Stomach (tissue), 9 donors: ENCODE data around the gene PTPN3. TPM values are rescaled to one million over a fixed set of nuclear protein-coding genes. Genes with fewer than 3 reads are reported as not detected.
"Not testable (repeated sequence)": the region's sequence is repeated elsewhere in the genome, so short reads cannot be mapped to it uniquely, and the experiment has no call there.

Experiments used
- DNase-seq, 2 donors: peaks; one replicate each; pipeline versions ENCODE4 v3.0.0 to v3.0.0-alpha.2; 2013 to 2019
- H3K27ac ChIP-seq, 5 donors: fragments of 200-600 bp in 4 of 5; sonication (generic) in 4 of 5; one replicate each; pipeline ENCODE4 v1.5.1; 2013 to 2019; ENCODE audit warnings: mild to moderate bottlenecking in 1 of 5, moderate library complexity in 1 of 5
- H3K27me3 ChIP-seq, 3 donors: fragments of 200-600 bp; sonication (generic); one replicate each; pipeline ENCODE4 v1.5.1; 2017 to 2019; ENCODE audit warnings: mixed run types in 1 of 3
- H3K36me3 ChIP-seq, 4 donors: fragments of 200-600 bp; sonication (generic); 1 replicate in 3 of 4; 2 replicates in 1 of 4; pipeline ENCODE4 v1.5.1; 2016 to 2019
- H3K4me1 ChIP-seq, 4 donors: fragments of 200-600 bp; sonication (generic); one replicate each; pipeline ENCODE4 v1.5.1; 2016 to 2019
- H3K4me3 ChIP-seq, 4 donors: fragments of 200-600 bp; sonication (generic) in 3 of 4; one replicate each; pipeline ENCODE4 v1.5.1; 2016 to 2019; ENCODE audit warnings: mild to moderate bottlenecking in 1 of 4
- H3K9me3 ChIP-seq, 4 donors: fragments of 200-600 bp; sonication (generic); one replicate each; pipeline ENCODE4 v1.5.1; 2016 to 2019
- CTCF ChIP-seq, 7 experiments: fragments of 450-650 bp in 4 of 7; fragments of 200-600 bp in 3 of 7; sonication (generic) in 3 of 7; IDR thresholded peaks; one replicate each; pipeline ENCODE4 v1.5.1; 2016 to 2019; ENCODE audit warnings: antibody characterized with exemption in 7 of 7, control low read depth in 2 of 7, mild to moderate bottlenecking in 1 of 7
- EP300 ChIP-seq: sonication (generic); formaldehyde crosslinking; IDR thresholded peaks from one replicate; pipeline ENCODE4 v1.6.1; 2017; ENCODE audit warnings: antibody characterized with exemption
- POLR2A ChIP-seq, 4 donors: fragments of 450-650 bp; IDR thresholded peaks; one replicate each; pipeline ENCODE4 v1.6.1; 2016; ENCODE audit warnings: antibody characterized with exemption in 4 of 4, control low read depth in 2 of 4, mild to moderate bottlenecking in 1 of 4, moderate library complexity in 1 of 4
- POLR2AphosphoS5 ChIP-seq, 3 donors: sonication (generic); formaldehyde crosslinking; IDR thresholded peaks; one replicate each; pipeline ENCODE4 v1.6.1; 2016; ENCODE audit warnings: antibody characterized with exemption in 3 of 3
- WGBS, 5 donors: extraction: QIAGEN DNeasy Blood & Tissue Kit in 3 of 5; methylation state at CpG; one replicate each; pipeline versions ENCODE4 v1.1.5 to v1.1.7; 2013 to 2018; 5-methylcytosine and 5-hydroxymethylcytosine counted together
- intact Hi-C: fragments of 100-400 bp; cut with DNase I; formaldehyde crosslinking; loops from one replicate; pipeline ENCODE4 v1.15.1; 2023; ENCODE audit warnings: low total_unique reads
- polyA plus RNA-seq, 3 donors: library from polyadenylated mRNA; stranded (reverse); fragments of 200-250 nt; gene quantifications; one replicate each; pipeline ENCODE4 v1.2.3, GENCODE V29; 2013
- total RNA-seq, 5 donors: library from RNA; depleted of rRNA; stranded (reverse); fragments of >200 nt; gene quantifications; one replicate each; pipeline versions ENCODE4 v1.1.0 to v1.2.3, GENCODE V29; 2014 to 2016
- donor health status: healthy with polysubstance abuse.
- donor health status: Bipolar disorder and iron deficiency.
- donor health status: healthy.

The PTPN3 gene
- total and polyA plus RNA-seq, 8 donors = 4.7 to 16.7 (median 13.1) TPM

GRCh38 chr9:109517901-109518377 lies 19.8 kb upstream of the PTPN3 start:
- DNase-seq = peak in 1 of 2 donors; percentile 66
- no peak for TF ChIP-seq POLR2AphosphoS5 (IDR thresholded peaks at IDR 0.05)
- no peak for TF ChIP-seq EP300
- no peak for TF ChIP-seq CTCF (IDR thresholded peaks at IDR 0.05)
- TF ChIP-seq POLR2A (IDR thresholded peaks at IDR 0.05) = no peak
- Histone ChIP-seq H3K4me3 (no peak overlapping the region), H3K27me3 (no peaks in the 10 kb centered on the region), H3K36me3 (no peaks in the 10 kb centered on the region), H3K4me1 (peaks cover 10 to 24% (median 14%) of the 10 kb centered on the region in 4 donors), H3K9me3 (no peaks in the 10 kb centered on the region), H3K27ac (peak overlapping the region in 3 of 5 donors; percentile 45 to 62 (median 56))
- intact Hi-C loops = no loop called here
- WGBS, 5 donors = 25 to 72% (median 63%) methylated on average over 1 of the region's 1 CpG

- WGBS, 5 donors = 94 to 97% (median 96%) methylated on average over 3 of the region's 3 CpGs
- Histone ChIP-seq H3K9me3 (no peaks in the 10 kb centered on the region), H3K27ac (no peak overlapping the region), H3K4me1 (peaks cover 7 to 26% (median 13%) of the 10 kb centered on the region in 4 donors), H3K27me3 (no peaks in the 10 kb centered on the region), H3K4me3 (no peak overlapping the region), H3K36me3 (no peaks in the 10 kb centered on the region)
- intact Hi-C loops = no loop called here
- DNase-seq = no peak
- no peak for TF ChIP-seq CTCF (IDR thresholded peaks at IDR 0.05)
- no peak for TF ChIP-seq POLR2AphosphoS5 (IDR thresholded peaks at IDR 0.05)
- no peak for TF ChIP-seq POLR2A (IDR thresholded peaks at IDR 0.05)
- no peak for TF ChIP-seq EP300
Observed at GRCh38 chr9:109513871-109514270, 15.8 kb upstream of the PTPN3 start.

- 60 to 78% (median 63%) methylated on average over 4 of the region's 4 CpGs for WGBS, 5 donors
- Histone ChIP-seq H3K27ac (no peak overlapping the region), H3K4me3 (no peak overlapping the region), H3K9me3 (no peaks in the 10 kb centered on the region), H3K4me1 (peaks cover 0 to 12% (median 2%) of the 10 kb centered on the region in 4 donors), H3K36me3 (no peaks in the 10 kb centered on the region), H3K27me3 (no peaks in the 10 kb centered on the region)
- TF ChIP-seq CTCF (IDR thresholded peaks at IDR 0.05) = no peak
- TF ChIP-seq POLR2A (IDR thresholded peaks at IDR 0.05) = no peak
- no peak for TF ChIP-seq EP300
- no peak for TF ChIP-seq POLR2AphosphoS5 (IDR thresholded peaks at IDR 0.05)
- intact Hi-C loops = no loop called here
- no peak for DNase-seq
Observed at GRCh38 chr9:109512170-109512756, 14.2 kb upstream of the PTPN3 start.

GRCh38 chr9:109510506-109510905 lies 12.4 kb upstream of the PTPN3 start:
- H3K4me3 ChIP-seq = no peak overlapping the region
- H3K4me1 ChIP-seq = peaks cover 0 to 12% (median 2%) of the 10 kb centered on the region in 4 donors
- no peaks in the 10 kb centered on the region for H3K36me3 ChIP-seq
- 85 to 91% (median 91%) methylated on average over 5 of the region's 5 CpGs for WGBS, 5 donors
- TF ChIP-seq CTCF (IDR thresholded peaks at IDR 0.05) = no peak
- no peak for TF ChIP-seq POLR2A (IDR thresholded peaks at IDR 0.05)
- TF ChIP-seq POLR2AphosphoS5 (IDR thresholded peaks at IDR 0.05) = no peak
- TF ChIP-seq EP300 = no peak
- no peak for DNase-seq
- no peaks in the 10 kb centered on the region for H3K9me3 ChIP-seq
- no peak overlapping the region for H3K27ac ChIP-seq
- intact Hi-C loops = no loop called here
- no peaks in the 10 kb centered on the region for H3K27me3 ChIP-seq

- intact Hi-C loops, DNase-seq, H3K27me3 ChIP-seq, H3K4me3 ChIP-seq, H3K36me3 ChIP-seq, H3K9me3 ChIP-seq: not testable (repeated sequence)
- peak overlapping the region in 2 of 5 donors; percentile 19 to 32 for H3K27ac ChIP-seq
- peaks cover 0 to 12% (median 2%) of the 10 kb centered on the region in 4 donors for H3K4me1 ChIP-seq
- WGBS, 5 donors = 34 to 69% (median 60%) methylated on average over 4 of the region's 4 CpGs
Observed at GRCh38 chr9:109510042-109510441, 11.9 kb upstream of the PTPN3 start.
